ENCODE measurements around the gene CFAP61. TPM values are rescaled to one million over a fixed set of nuclear protein-coding genes. Genes with fewer than 3 reads are reported as not detected.
"Not testable (repeated sequence)": the region's sequence is repeated elsewhere in the genome, so short reads cannot be mapped to it uniquely, and the experiment has no call there.

The CFAP61 gene
- total RNA-seq, 1 donor from 2014 or later: not detected

DNA sequence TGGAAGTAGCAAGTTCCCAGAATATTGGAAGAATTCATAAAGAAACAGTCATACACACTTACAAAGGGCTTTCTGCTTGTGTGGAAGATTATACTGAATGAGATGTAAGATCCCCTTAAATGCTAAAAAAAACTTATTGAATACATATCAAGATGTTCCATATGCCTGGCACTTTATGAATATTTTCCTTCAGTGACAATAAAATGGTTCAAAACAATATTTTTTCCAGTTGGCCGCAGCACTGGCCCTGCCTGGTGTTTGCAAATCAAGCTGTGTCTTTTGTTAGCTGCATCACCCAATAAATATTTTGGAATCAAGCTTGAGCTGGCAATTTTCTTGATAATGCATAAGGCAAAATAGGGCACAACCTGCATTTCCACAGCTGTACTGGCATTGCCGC lies 51.2 kb downstream of the CFAP61 start:
- Mint-ChIP-seq H3K9me3 (ENCODE audit: unreplicated experiment) (no peaks in the 10 kb centered on the region), H3K4me3 (ENCODE audit: unreplicated experiment) (no peak overlapping the region), H3K4me1 (ENCODE audit: low read depth, unreplicated experiment) (no peaks in the 10 kb centered on the region), H3K27me3 (ENCODE audit: low read depth, unreplicated experiment) (no peaks in the 10 kb centered on the region), H3K27ac (ENCODE audit: unreplicated experiment) (no peak overlapping the region), H3K36me3 (ENCODE audit: low read depth, unreplicated experiment) (no peaks in the 10 kb centered on the region)
- H3K9ac ChIP-seq (ENCODE audit: low read length): no peak overlapping the region
- no peaks in the 10 kb centered on the region for H3K9me3 ChIP-seq (ENCODE audit: insufficient read depth, low read depth, low read length)
- no peak overlapping the region for H2AFZ ChIP-seq (ENCODE audit: low read depth, low read length)
- FAIRE-seq (no peak), DNase-seq (ENCODE audit: low read depth) (no peak)
- no peaks in the 10 kb centered on the region for H3K4me1 ChIP-seq (ENCODE audit: insufficient read depth, low read length)
- no peak overlapping the region for H3K4me2 ChIP-seq (ENCODE audit: low read length)
- TF ChIP-seq EZH2 (IDR thresholded peaks at IDR 0.05; ENCODE audit: insufficient read depth, low read length): no peak
- TF ChIP-seq, protein P1, sequence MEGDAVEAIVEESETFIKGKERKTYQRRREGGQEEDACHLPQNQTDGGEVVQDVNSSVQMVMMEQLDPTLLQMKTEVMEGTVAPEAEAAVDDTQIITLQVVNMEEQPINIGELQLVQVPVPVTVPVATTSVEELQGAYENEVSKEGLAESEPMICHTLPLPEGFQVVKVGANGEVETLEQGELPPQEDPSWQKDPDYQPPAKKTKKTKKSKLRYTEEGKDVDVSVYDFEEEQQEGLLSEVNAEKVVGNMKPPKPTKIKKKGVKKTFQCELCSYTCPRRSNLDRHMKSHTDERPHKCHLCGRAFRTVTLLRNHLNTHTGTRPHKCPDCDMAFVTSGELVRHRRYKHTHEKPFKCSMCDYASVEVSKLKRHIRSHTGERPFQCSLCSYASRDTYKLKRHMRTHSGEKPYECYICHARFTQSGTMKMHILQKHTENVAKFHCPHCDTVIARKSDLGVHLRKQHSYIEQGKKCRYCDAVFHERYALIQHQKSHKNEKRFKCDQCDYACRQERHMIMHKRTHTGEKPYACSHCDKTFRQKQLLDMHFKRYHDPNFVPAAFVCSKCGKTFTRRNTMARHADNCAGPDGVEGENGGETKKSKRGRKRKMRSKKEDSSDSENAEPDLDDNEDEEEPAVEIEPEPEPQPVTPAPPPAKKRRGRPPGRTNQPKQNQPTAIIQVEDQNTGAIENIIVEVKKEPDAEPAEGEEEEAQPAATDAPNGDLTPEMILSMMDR (IDR thresholded peaks at IDR 0.05; ENCODE audit: insufficient read depth, low read depth, low read length): no peak
- H4K20me1 ChIP-seq (ENCODE audit: insufficient read depth, low read length): no peaks in the 10 kb centered on the region
- H3K36me3 ChIP-seq (ENCODE audit: insufficient read depth, low read length): no peaks in the 10 kb centered on the region
- no peak overlapping the region for H3K4me3 ChIP-seq (ENCODE audit: insufficient read depth, low read depth, low read length)
- no peaks in the 10 kb centered on the region for H3K27me3 ChIP-seq (ENCODE audit: insufficient read depth, low read length)
- no peak overlapping the region for H3K27ac ChIP-seq (ENCODE audit: low read depth, low read length)
- H3K79me2 ChIP-seq (ENCODE audit: insufficient read depth, low read length): no peaks in the 10 kb centered on the region

DNA sequence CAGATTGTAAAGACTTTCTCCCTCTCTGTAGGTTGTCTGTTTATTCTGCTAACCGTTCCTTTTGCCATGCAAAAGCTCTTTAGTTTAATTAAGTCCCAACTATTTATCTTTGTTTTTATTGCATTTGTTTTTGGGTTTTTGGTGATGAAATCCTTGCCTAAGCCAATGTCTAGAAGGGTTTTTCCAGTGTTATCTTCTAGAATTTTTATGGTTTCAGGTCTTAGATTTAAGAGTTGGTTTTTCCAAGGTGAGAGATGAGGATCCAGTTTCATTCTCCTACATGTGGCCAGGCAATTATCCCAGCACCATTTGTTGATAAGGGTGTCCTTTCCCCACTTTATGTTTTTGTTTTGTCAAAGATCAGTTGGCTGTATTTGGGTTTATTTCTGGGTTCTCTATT lies 70.9 kb downstream of the CFAP61 start:
- not testable (repeated sequence) for H3K4me2 ChIP-seq (ENCODE audit: low read length); H3K9me3 ChIP-seq (ENCODE audit: insufficient read depth, low read depth, low read length); H3K4me1 ChIP-seq (ENCODE audit: insufficient read depth, low read length); H3K27me3 Mint-ChIP-seq (ENCODE audit: low read depth, unreplicated experiment); H3K36me3 ChIP-seq (ENCODE audit: insufficient read depth, low read length); FAIRE-seq; H3K9me3 Mint-ChIP-seq (ENCODE audit: unreplicated experiment); H4K20me1 ChIP-seq (ENCODE audit: insufficient read depth, low read length); H3K27ac Mint-ChIP-seq (ENCODE audit: unreplicated experiment); H3K4me3 ChIP-seq (ENCODE audit: insufficient read depth, low read depth, low read length); DNase-seq (ENCODE audit: low read depth); H3K9ac ChIP-seq (ENCODE audit: low read length); H3K27me3 ChIP-seq (ENCODE audit: insufficient read depth, low read length); H3K4me1 Mint-ChIP-seq (ENCODE audit: low read depth, unreplicated experiment); H3K36me3 Mint-ChIP-seq (ENCODE audit: low read depth, unreplicated experiment); H3K4me3 Mint-ChIP-seq (ENCODE audit: unreplicated experiment); H3K79me2 ChIP-seq (ENCODE audit: insufficient read depth, low read length); H2AFZ ChIP-seq (ENCODE audit: low read depth, low read length); H3K27ac ChIP-seq (ENCODE audit: low read depth, low read length)

DNA sequence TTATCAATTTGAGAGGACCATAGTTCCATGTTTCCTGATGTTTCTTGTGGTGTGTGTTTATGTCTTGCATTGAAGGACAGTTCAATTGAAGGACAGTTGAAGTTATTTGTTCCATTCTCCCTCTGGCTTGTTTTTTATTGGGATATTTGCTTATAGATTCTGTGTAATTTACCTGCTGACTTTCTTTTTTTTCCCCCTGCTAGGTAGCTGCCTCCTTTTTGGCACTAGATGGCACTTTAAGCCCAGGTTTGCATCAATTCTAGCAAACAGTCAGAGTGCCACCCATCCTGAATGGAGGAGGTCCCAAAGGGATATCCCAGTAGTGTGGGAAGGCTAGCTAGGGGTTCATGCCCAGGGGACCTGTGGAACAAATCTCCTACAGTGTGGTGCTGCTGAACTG lies 78.1 kb downstream of the CFAP61 start:
- no peaks in the 10 kb centered on the region for H3K79me2 ChIP-seq (ENCODE audit: insufficient read depth, low read length)
- H4K20me1 ChIP-seq (ENCODE audit: insufficient read depth, low read length): no peaks in the 10 kb centered on the region
- FAIRE-seq (no peak), DNase-seq (ENCODE audit: low read depth) (no peak)
- no peaks in the 10 kb centered on the region for H3K36me3 Mint-ChIP-seq (ENCODE audit: low read depth, unreplicated experiment)
- no peak overlapping the region for H3K4me2 ChIP-seq (ENCODE audit: low read length)
- no peaks in the 10 kb centered on the region for H3K27me3 Mint-ChIP-seq (ENCODE audit: low read depth, unreplicated experiment)
- peaks cover 2% of the 10 kb centered on the region for H3K9me3 ChIP-seq (ENCODE audit: insufficient read depth, low read depth, low read length)
- H3K27me3 ChIP-seq (ENCODE audit: insufficient read depth, low read length): no peaks in the 10 kb centered on the region
- no peak overlapping the region for H3K27ac ChIP-seq (ENCODE audit: low read depth, low read length)
- no peaks in the 10 kb centered on the region for H3K4me1 ChIP-seq (ENCODE audit: insufficient read depth, low read length)
- H3K9ac ChIP-seq (ENCODE audit: low read length): no peak overlapping the region
- H3K4me3 Mint-ChIP-seq (ENCODE audit: unreplicated experiment): no peak overlapping the region
- H3K27ac Mint-ChIP-seq (ENCODE audit: unreplicated experiment): no peak overlapping the region
- H3K4me3 ChIP-seq (ENCODE audit: insufficient read depth, low read depth, low read length): no peak overlapping the region
- no peak for TF ChIP-seq EZH2 (IDR thresholded peaks at IDR 0.05; ENCODE audit: insufficient read depth, low read length)
- TF ChIP-seq, protein P1 (IDR thresholded peaks at IDR 0.05; ENCODE audit: insufficient read depth, low read depth, low read length): no peak
- H3K9me3 Mint-ChIP-seq (ENCODE audit: unreplicated experiment): peaks cover 10% of the 10 kb centered on the region
- no peak overlapping the region for H2AFZ ChIP-seq (ENCODE audit: low read depth, low read length)
- no peaks in the 10 kb centered on the region for H3K4me1 Mint-ChIP-seq (ENCODE audit: low read depth, unreplicated experiment)
- no peaks in the 10 kb centered on the region for H3K36me3 ChIP-seq (ENCODE audit: insufficient read depth, low read length)

Data from astrocyte (in vitro differentiated cells and primary cell).